HG02970 (cell line): ENCODE data around the gene DPY19L2.
"Not testable (repeated sequence)": the region's sequence is repeated elsewhere in the genome, so short reads cannot be mapped to it uniquely, and the experiment has no call there.

Experiments used
- ATAC-seq: cut with Tn5 transposase; IDR thresholded peaks from one replicate; pipeline ENCODE4 v1.9.1; 2021; ENCODE audit warnings: mild to moderate bottlenecking, moderate library complexity, moderate number of reproducible peaks; ENCODE audit not compliant: unreplicated experiment, low FRiP score

The DPY19L2 gene

GRCh38 chr12:63668800-63669365 lies 590 bp upstream of the DPY19L2 start:
- ATAC-seq, result not testable (repeated sequence)

GRCh38 chr12:63663005-63663404 lies 5.3 kb downstream of the DPY19L2 start:
- ATAC-seq, result not testable (repeated sequence)

- not testable (repeated sequence) for ATAC-seq
Observed at GRCh38 chr12:63658501-63658900, 9.8 kb downstream of the DPY19L2 start.

- not testable (repeated sequence) for ATAC-seq
Observed at GRCh38 chr12:63656407-63656806, 11.9 kb downstream of the DPY19L2 start.

- not testable (repeated sequence) for ATAC-seq
Observed at GRCh38 chr12:63655543-63656257, 12.6 kb downstream of the DPY19L2 start.

- ATAC-seq, result not testable (repeated sequence)
Observed at GRCh38 chr12:63654481-63654880, 13.8 kb downstream of the DPY19L2 start.

- ATAC-seq, result not testable (repeated sequence)
Observed at GRCh38 chr12:63649517-63649916, 18.8 kb downstream of the DPY19L2 start.

- not testable (repeated sequence) for ATAC-seq
Observed at GRCh38 chr12:63643381-63644140, 24.7 kb downstream of the DPY19L2 start.

GRCh38 chr12:63624258-63624657 lies 44.0 kb downstream of the DPY19L2 start:
- not testable (repeated sequence) for ATAC-seq

- not testable (repeated sequence) for ATAC-seq
Observed at GRCh38 chr12:63615544-63615943, 52.7 kb downstream of the DPY19L2 start.

- not testable (repeated sequence) for ATAC-seq
Observed at GRCh38 chr12:63611285-63611684, 57.0 kb downstream of the DPY19L2 start.

- ATAC-seq, result not testable (repeated sequence)
Observed at GRCh38 chr12:63609281-63609680, 59.0 kb downstream of the DPY19L2 start.

GRCh38 chr12:63604985-63605384 lies 63.3 kb downstream of the DPY19L2 start:
- not testable (repeated sequence) for ATAC-seq

GRCh38 chr12:63594828-63595227 lies 73.5 kb downstream of the DPY19L2 start:
- ATAC-seq, result not testable (repeated sequence)

GRCh38 chr12:63584426-63584825 lies 83.9 kb downstream of the DPY19L2 start:
- not testable (repeated sequence) for ATAC-seq

- ATAC-seq, result not testable (repeated sequence)
Observed at GRCh38 chr12:63583289-63583688, 85.0 kb downstream of the DPY19L2 start.

- not testable (repeated sequence) for ATAC-seq
Observed at GRCh38 chr12:63577631-63578030, 90.7 kb downstream of the DPY19L2 start.

GRCh38 chr12:63572038-63572437 lies 96.3 kb downstream of the DPY19L2 start:
- not testable (repeated sequence) for ATAC-seq

GRCh38 chr12:63558445-63558844 lies 109.8 kb downstream of the DPY19L2 start:
- ATAC-seq, result not testable (repeated sequence)

- not testable (repeated sequence) for ATAC-seq
Observed at GRCh38 chr12:63551397-63551796, 116.9 kb downstream of the DPY19L2 start.

- ATAC-seq, result not testable (repeated sequence)
Observed at GRCh38 chr12:63549034-63549433, 119.3 kb downstream of the DPY19L2 start.
